ENCODE measurements around the gene NOL9.

DNA sequence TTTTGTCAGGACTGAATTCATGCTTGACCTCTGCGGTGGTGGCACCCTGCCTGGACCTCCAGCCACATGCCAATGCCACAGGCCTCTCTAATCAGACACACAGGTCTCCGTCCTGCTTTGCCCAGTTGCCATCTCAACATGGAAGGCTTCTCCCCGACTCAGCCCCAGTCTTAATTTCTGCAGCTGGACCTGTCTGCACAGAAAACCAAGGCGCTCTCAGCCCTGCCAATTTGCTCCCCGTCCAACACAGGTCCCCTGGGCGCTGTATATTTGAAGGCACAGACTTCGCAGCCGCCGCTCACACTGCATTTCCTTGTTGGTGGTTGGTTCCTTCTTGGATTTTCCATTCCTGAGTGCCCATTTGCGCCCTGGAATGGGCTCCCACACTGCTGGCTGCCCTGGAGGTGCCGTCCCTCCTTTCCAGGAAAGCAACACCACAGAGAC is 34.8 kb downstream of the NOL9 start:
- TF ChIP-seq, protein P1, sequence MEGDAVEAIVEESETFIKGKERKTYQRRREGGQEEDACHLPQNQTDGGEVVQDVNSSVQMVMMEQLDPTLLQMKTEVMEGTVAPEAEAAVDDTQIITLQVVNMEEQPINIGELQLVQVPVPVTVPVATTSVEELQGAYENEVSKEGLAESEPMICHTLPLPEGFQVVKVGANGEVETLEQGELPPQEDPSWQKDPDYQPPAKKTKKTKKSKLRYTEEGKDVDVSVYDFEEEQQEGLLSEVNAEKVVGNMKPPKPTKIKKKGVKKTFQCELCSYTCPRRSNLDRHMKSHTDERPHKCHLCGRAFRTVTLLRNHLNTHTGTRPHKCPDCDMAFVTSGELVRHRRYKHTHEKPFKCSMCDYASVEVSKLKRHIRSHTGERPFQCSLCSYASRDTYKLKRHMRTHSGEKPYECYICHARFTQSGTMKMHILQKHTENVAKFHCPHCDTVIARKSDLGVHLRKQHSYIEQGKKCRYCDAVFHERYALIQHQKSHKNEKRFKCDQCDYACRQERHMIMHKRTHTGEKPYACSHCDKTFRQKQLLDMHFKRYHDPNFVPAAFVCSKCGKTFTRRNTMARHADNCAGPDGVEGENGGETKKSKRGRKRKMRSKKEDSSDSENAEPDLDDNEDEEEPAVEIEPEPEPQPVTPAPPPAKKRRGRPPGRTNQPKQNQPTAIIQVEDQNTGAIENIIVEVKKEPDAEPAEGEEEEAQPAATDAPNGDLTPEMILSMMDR (IDR thresholded peaks at IDR 0.05; ENCODE audit: extremely low read depth in 1 of 2, insufficient read depth in 1 of 2, low read depth in 1 of 2, low read length in 2 of 2): no peak
- no peak for TF ChIP-seq MYC (IDR thresholded peaks at IDR 0.05; ENCODE audit: low read depth, low read length)

All from endothelial cell of umbilical vein (primary cell).